WTC11 (cell line): Measurements from ENCODE around the gene BNC2. TPM values are rescaled to one million over a fixed set of nuclear protein-coding genes. Genes with fewer than 3 reads are reported as not detected.

ENCODE experiments used
- ATAC-seq: fragments of 200-7000 bp; cut with Tn5 transposase; 2 replicates; pipeline ENCODE4 v1.10.0; 2021; ENCODE audit warnings: mild to moderate bottlenecking, moderate library complexity
- CTCF ChIA-PET: fragments of 300-600 bp; sonication (Branson Sonifier 250); formaldehyde crosslinking; loops from one replicate; lab custom pipeline; 2021; ENCODE audit warnings: antibody characterized with exemption; lab: Charles Lee
- POLR2A ChIA-PET: fragments of 350-600 bp; sonication (Branson Sonifier 250); formaldehyde crosslinking; loops from one replicate; lab custom pipeline; 2021; ENCODE audit warnings: antibody characterized with exemption; lab: Charles Lee
- DNase-seq: peaks from one replicate; pipeline ENCODE4 v3.0.0; 2021; ENCODE audit warnings: low spot score
- H3K27ac Mint-ChIP-seq: 2 replicates; pipeline ENCODE4 v1.8.0; 2021; ENCODE audit warnings: mixed read lengths
- H3K27me3 Mint-ChIP-seq: 2 replicates; pipeline ENCODE4 v1.8.0; 2021; ENCODE audit warnings: low read depth, mild to moderate bottlenecking, moderate library complexity, mixed read lengths
- H3K36me3 Mint-ChIP-seq: 2 replicates; pipeline ENCODE4 v1.8.0; 2021; ENCODE audit warnings: mixed read lengths
- H3K4me1 Mint-ChIP-seq: 2 replicates; pipeline ENCODE4 v1.8.0; 2022; ENCODE audit warnings: mixed read lengths
- H3K4me3 Mint-ChIP-seq: 2 replicates; pipeline ENCODE4 v1.8.0; 2021; ENCODE audit warnings: mild to moderate bottlenecking, moderate library complexity, mixed read lengths
- H3K9me3 Mint-ChIP-seq: 2 replicates; pipeline ENCODE4 v1.8.0; 2021; ENCODE audit warnings: mixed read lengths
- CBFB ChIP-seq: sonication (generic); formaldehyde crosslinking; IDR thresholded peaks from 2 replicates; pipeline ENCODE4 v1.8.1; 2022; ENCODE audit warnings: mild to moderate bottlenecking, low read depth, missing genetic modification reagents
- CREM ChIP-seq: sonication (generic); formaldehyde crosslinking; IDR thresholded peaks from 2 replicates; pipeline ENCODE4 v1.8.1; 2022; ENCODE audit warnings: mild to moderate bottlenecking, missing genetic modification reagents, moderate library complexity
- FOXK1 ChIP-seq: sonication (generic); formaldehyde crosslinking; IDR thresholded peaks from 2 replicates; pipeline ENCODE4 v1.8.0; 2022; ENCODE audit warnings: mild to moderate bottlenecking, moderate library complexity, missing genetic modification reagents
- GABPB1 ChIP-seq: sonication (generic); formaldehyde crosslinking; IDR thresholded peaks from 2 replicates; pipeline ENCODE4 v1.8.1; 2023; ENCODE audit warnings: mild to moderate bottlenecking, missing genetic modification reagents
- HMGA2 ChIP-seq: fragments of 250-450 bp; sonication (Bioruptor Pico); IDR thresholded peaks from 2 replicates; pipeline ENCODE4 v1.4.0; 2021; ENCODE audit warnings: mild to moderate bottlenecking, moderate library complexity
- NFE2L1 ChIP-seq: sonication (generic); formaldehyde crosslinking; IDR thresholded peaks from 2 replicates; pipeline ENCODE4 v1.8.1; 2023; ENCODE audit warnings: missing genetic modification reagents
- NR1H2 ChIP-seq: sonication (generic); formaldehyde crosslinking; IDR thresholded peaks from 2 replicates; pipeline ENCODE4 v1.9.0; 2021; ENCODE audit warnings: mild to moderate bottlenecking, moderate library complexity, missing genetic modification reagents
- NR2C2 ChIP-seq: sonication (generic); formaldehyde crosslinking; IDR thresholded peaks from 2 replicates; pipeline ENCODE4 v1.8.0; 2022; ENCODE audit warnings: mild to moderate bottlenecking, missing genetic modification reagents
- NR3C1 ChIP-seq: sonication (generic); formaldehyde crosslinking; conservative IDR thresholded peaks from 2 replicates; pipeline ENCODE4 v1.8.1; 2023; ENCODE audit warnings: low read depth, mild to moderate bottlenecking, missing genetic modification reagents
- RELA ChIP-seq: sonication (generic); formaldehyde crosslinking; IDR thresholded peaks from 2 replicates; pipeline ENCODE4 v1.8.1; 2022; ENCODE audit warnings: missing genetic modification reagents, mild to moderate bottlenecking, borderline replicate concordance
- SMAD4 ChIP-seq: sonication (generic); formaldehyde crosslinking; IDR thresholded peaks from 2 replicates; pipeline ENCODE4 v1.8.0; 2022; ENCODE audit warnings: mild to moderate bottlenecking, missing genetic modification reagents
- TEAD1 ChIP-seq: sonication (generic); formaldehyde crosslinking; IDR thresholded peaks from 2 replicates; pipeline ENCODE4 v1.8.0; 2022; ENCODE audit warnings: mild to moderate bottlenecking, missing genetic modification reagents
- ZBTB21 ChIP-seq: sonication (generic); formaldehyde crosslinking; IDR thresholded peaks from 2 replicates; pipeline ENCODE4 v1.8.1; 2023; ENCODE audit warnings: mild to moderate bottlenecking, missing genetic modification reagents, borderline replicate concordance
- ZNF232 ChIP-seq: sonication (generic); formaldehyde crosslinking; IDR thresholded peaks from 2 replicates; pipeline ENCODE4 v1.8.0; 2022; ENCODE audit warnings: mild to moderate bottlenecking, missing genetic modification reagents
- ZNF263 ChIP-seq: sonication (generic); formaldehyde crosslinking; IDR thresholded peaks from 2 replicates; pipeline ENCODE4 v1.8.1; 2022; ENCODE audit warnings: low read depth, mild to moderate bottlenecking, moderate library complexity, missing genetic modification reagents
- ZNF396 ChIP-seq: fragments of 250-450 bp; sonication (Bioruptor Pico); IDR thresholded peaks from 2 replicates; pipeline ENCODE4 v1.8.0; 2021; ENCODE audit warnings: mild to moderate bottlenecking, moderate library complexity, borderline replicate concordance
- ZNF671 ChIP-seq: fragments of 250-450 bp; sonication (Bioruptor Pico); IDR thresholded peaks from 2 replicates; pipeline ENCODE4 v1.8.0; 2021; ENCODE audit warnings: mild to moderate bottlenecking
- total RNA-seq: library from RNA; stranded (reverse); gene quantifications from 3 replicates; pipeline ENCODE4 v1.2.3, GENCODE V29; 2021
- TF ChIP-seq, protein P1 (sequence below): sonication (generic); formaldehyde crosslinking; conservative IDR thresholded peaks from 2 replicates; pipeline ENCODE4 v1.8.1; 2023; ENCODE audit warnings: mild to moderate bottlenecking, low read depth, missing genetic modification reagents, moderate library complexity
- TF ChIP-seq, protein P2 (sequence below): sonication (generic); formaldehyde crosslinking; IDR thresholded peaks from 2 replicates; pipeline ENCODE4 v1.8.1; 2023; ENCODE audit warnings: mild to moderate bottlenecking, missing genetic modification reagents, borderline replicate concordance
- TF ChIP-seq, protein P3 (sequence below): fragments of 250-450 bp; sonication (Bioruptor Pico); IDR thresholded peaks from 2 replicates; pipeline ENCODE4 v1.9.0; 2021; ENCODE audit warnings: mild to moderate bottlenecking
- TF ChIP-seq, protein P4 (sequence below): fragments of 250-450 bp; sonication (Bioruptor Pico); IDR thresholded peaks from 2 replicates; pipeline ENCODE4 v1.8.0; 2021; ENCODE audit warnings: mild to moderate bottlenecking
- TF ChIP-seq, protein P5 (sequence below): sonication (generic); formaldehyde crosslinking; IDR thresholded peaks from 2 replicates; pipeline ENCODE4 v1.8.1; 2022; ENCODE audit warnings: low read depth, mild to moderate bottlenecking, moderate library complexity, missing genetic modification reagents, borderline replicate concordance

The BNC2 gene
- total RNA-seq, 1 experiment from 2014 or later = 33.3 TPM

DNA sequence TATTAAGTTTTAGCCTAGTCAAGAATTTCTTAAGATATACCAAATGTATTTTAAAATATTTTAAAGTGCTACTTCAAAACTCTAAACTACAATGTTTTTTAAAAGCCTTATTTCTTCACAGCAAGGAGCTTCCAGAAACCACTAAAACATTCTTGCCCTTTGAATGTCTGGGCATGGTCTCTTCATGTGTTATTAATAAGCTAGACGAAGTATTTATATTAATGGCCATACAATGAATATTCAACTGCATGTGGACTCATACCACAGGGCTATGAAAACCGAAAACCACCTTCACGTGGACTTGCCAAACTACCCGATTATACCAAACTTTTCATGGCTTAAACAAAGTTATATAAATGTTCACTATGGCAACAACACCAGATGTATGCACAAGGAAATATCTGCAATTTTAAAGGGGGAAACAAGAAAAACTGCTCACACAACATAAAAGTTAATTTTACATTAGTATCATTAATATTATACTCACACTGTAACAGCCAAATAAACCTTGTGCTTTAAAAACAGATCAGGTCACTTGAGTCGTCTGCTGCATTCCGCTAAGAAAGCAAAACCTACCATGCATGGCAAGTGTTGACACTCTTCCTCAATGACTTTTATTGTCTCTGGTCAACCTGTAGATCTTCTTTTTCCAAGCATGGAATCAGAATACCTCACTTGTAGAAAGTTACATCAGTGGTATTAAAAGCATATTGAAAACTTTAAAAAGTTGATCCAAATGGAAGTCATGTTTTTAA lies 246.3 kb downstream of the BNC2 start:
- Mint-ChIP-seq H3K27ac (0 out of 2 replicates have a peak overlapping the region, but pooled peaks have one; percentile 24), H3K4me3 (no peak overlapping the region), H3K36me3 (no peaks in the 10 kb centered on the region), H3K27me3 (no peaks in the 10 kb centered on the region), H3K4me1 (peaks cover 82% of the 10 kb centered on the region), H3K9me3 (no peaks in the 10 kb centered on the region)
- POLR2A ChIA-PET = no interaction called here
- TF ChIP-seq TEAD1 (CRISPR knock-in tag) (no peak), ZNF263 (CRISPR knock-in tag) (no peak), CBFB (CRISPR knock-in tag) (no peak), ZNF671 (CRISPR knock-in tag) (no peak), RELA (CRISPR knock-in tag) (no peak), SMAD4 (CRISPR knock-in tag) (no peak), ZNF232 (CRISPR knock-in tag) (no peak)
- TF ChIP-seq, protein P1, sequence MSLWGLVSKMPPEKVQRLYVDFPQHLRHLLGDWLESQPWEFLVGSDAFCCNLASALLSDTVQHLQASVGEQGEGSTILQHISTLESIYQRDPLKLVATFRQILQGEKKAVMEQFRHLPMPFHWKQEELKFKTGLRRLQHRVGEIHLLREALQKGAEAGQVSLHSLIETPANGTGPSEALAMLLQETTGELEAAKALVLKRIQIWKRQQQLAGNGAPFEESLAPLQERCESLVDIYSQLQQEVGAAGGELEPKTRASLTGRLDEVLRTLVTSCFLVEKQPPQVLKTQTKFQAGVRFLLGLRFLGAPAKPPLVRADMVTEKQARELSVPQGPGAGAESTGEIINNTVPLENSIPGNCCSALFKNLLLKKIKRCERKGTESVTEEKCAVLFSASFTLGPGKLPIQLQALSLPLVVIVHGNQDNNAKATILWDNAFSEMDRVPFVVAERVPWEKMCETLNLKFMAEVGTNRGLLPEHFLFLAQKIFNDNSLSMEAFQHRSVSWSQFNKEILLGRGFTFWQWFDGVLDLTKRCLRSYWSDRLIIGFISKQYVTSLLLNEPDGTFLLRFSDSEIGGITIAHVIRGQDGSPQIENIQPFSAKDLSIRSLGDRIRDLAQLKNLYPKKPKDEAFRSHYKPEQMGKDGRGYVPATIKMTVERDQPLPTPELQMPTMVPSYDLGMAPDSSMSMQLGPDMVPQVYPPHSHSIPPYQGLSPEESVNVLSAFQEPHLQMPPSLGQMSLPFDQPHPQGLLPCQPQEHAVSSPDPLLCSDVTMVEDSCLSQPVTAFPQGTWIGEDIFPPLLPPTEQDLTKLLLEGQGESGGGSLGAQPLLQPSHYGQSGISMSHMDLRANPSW (CRISPR knock-in tag) = no peak
- TF ChIP-seq, protein P2, sequence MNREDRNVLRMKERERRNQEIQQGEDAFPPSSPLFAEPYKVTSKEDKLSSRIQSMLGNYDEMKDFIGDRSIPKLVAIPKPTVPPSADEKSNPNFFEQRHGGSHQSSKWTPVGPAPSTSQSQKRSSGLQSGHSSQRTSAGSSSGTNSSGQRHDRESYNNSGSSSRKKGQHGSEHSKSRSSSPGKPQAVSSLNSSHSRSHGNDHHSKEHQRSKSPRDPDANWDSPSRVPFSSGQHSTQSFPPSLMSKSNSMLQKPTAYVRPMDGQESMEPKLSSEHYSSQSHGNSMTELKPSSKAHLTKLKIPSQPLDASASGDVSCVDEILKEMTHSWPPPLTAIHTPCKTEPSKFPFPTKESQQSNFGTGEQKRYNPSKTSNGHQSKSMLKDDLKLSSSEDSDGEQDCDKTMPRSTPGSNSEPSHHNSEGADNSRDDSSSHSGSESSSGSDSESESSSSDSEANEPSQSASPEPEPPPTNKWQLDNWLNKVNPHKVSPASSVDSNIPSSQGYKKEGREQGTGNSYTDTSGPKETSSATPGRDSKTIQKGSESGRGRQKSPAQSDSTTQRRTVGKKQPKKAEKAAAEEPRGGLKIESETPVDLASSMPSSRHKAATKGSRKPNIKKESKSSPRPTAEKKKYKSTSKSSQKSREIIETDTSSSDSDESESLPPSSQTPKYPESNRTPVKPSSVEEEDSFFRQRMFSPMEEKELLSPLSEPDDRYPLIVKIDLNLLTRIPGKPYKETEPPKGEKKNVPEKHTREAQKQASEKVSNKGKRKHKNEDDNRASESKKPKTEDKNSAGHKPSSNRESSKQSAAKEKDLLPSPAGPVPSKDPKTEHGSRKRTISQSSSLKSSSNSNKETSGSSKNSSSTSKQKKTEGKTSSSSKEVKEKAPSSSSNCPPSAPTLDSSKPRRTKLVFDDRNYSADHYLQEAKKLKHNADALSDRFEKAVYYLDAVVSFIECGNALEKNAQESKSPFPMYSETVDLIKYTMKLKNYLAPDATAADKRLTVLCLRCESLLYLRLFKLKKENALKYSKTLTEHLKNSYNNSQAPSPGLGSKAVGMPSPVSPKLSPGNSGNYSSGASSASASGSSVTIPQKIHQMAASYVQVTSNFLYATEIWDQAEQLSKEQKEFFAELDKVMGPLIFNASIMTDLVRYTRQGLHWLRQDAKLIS = no peak
- no peak for ATAC-seq
- CTCF ChIA-PET = no interaction called here
- no peak for DNase-seq

DNA sequence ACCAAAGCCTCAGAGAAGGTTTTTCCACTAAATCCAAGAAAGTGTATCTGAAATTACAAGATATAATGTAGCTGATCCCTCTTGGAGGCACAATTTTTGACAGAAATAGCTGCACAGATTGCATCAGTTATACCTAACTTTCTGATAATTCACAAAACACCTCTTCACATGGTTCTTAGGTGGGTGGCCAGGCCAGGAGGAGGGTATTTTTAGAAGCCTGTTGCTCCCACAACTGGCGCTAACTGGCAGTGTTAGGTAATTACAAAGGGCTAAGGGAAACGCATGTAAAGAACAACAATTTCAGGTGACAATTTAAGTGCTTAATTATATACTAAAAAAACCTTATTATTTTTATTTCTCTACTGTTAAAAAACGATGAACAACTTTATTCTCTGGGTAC lies 247.9 kb downstream of the BNC2 start:
- POLR2A ChIA-PET = no interaction called here
- Mint-ChIP-seq H3K27ac (no peak overlapping the region), H3K27me3 (no peaks in the 10 kb centered on the region), H3K36me3 (no peaks in the 10 kb centered on the region), H3K4me3 (no peak overlapping the region), H3K4me1 (peaks cover 81% of the 10 kb centered on the region), H3K9me3 (no peaks in the 10 kb centered on the region)
- no peak for DNase-seq
- ATAC-seq = no peak
- CTCF ChIA-PET = interaction anchor here (0.6 kb wide), 1 partner anchor 126 kb away, joined by 4 read pairs; no protein-coding TSS in a partner anchor
- TF ChIP-seq FOXK1 (CRISPR knock-in tag) = no peak
- no peak for TF ChIP-seq HMGA2 (CRISPR knock-in tag)
- TF ChIP-seq, protein P3, sequence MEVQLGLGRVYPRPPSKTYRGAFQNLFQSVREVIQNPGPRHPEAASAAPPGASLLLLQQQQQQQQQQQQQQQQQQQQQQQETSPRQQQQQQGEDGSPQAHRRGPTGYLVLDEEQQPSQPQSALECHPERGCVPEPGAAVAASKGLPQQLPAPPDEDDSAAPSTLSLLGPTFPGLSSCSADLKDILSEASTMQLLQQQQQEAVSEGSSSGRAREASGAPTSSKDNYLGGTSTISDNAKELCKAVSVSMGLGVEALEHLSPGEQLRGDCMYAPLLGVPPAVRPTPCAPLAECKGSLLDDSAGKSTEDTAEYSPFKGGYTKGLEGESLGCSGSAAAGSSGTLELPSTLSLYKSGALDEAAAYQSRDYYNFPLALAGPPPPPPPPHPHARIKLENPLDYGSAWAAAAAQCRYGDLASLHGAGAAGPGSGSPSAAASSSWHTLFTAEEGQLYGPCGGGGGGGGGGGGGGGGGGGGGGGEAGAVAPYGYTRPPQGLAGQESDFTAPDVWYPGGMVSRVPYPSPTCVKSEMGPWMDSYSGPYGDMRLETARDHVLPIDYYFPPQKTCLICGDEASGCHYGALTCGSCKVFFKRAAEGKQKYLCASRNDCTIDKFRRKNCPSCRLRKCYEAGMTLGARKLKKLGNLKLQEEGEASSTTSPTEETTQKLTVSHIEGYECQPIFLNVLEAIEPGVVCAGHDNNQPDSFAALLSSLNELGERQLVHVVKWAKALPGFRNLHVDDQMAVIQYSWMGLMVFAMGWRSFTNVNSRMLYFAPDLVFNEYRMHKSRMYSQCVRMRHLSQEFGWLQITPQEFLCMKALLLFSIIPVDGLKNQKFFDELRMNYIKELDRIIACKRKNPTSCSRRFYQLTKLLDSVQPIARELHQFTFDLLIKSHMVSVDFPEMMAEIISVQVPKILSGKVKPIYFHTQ (CRISPR knock-in tag) = no peak
- TF ChIP-seq NR3C1 (CRISPR knock-in tag) = no peak
- TF ChIP-seq, protein P4, sequence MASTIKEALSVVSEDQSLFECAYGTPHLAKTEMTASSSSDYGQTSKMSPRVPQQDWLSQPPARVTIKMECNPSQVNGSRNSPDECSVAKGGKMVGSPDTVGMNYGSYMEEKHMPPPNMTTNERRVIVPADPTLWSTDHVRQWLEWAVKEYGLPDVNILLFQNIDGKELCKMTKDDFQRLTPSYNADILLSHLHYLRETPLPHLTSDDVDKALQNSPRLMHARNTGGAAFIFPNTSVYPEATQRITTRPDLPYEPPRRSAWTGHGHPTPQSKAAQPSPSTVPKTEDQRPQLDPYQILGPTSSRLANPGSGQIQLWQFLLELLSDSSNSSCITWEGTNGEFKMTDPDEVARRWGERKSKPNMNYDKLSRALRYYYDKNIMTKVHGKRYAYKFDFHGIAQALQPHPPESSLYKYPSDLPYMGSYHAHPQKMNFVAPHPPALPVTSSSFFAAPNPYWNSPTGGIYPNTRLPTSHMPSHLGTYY (CRISPR knock-in tag) = no peak
- no peak for TF ChIP-seq NR1H2 (CRISPR knock-in tag)
- TF ChIP-seq SMAD4 (CRISPR knock-in tag) = no peak
- no peak for TF ChIP-seq ZBTB21 (CRISPR knock-in tag)
- no peak for TF ChIP-seq NR2C2 (CRISPR knock-in tag)
- TF ChIP-seq ZNF396 (CRISPR knock-in tag) = no peak
- TF ChIP-seq, protein P5, sequence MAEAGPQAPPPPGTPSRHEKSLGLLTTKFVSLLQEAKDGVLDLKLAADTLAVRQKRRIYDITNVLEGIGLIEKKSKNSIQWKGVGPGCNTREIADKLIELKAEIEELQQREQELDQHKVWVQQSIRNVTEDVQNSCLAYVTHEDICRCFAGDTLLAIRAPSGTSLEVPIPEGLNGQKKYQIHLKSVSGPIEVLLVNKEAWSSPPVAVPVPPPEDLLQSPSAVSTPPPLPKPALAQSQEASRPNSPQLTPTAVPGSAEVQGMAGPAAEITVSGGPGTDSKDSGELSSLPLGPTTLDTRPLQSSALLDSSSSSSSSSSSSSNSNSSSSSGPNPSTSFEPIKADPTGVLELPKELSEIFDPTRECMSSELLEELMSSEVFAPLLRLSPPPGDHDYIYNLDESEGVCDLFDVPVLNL = no peak
- no peak for TF ChIP-seq CREM
- TF ChIP-seq NFE2L1 (CRISPR knock-in tag) = no peak
- no peak for TF ChIP-seq GABPB1 (CRISPR knock-in tag)
